ENCODE results near the gene NPHP4.

Gene NPHP4

DNA sequence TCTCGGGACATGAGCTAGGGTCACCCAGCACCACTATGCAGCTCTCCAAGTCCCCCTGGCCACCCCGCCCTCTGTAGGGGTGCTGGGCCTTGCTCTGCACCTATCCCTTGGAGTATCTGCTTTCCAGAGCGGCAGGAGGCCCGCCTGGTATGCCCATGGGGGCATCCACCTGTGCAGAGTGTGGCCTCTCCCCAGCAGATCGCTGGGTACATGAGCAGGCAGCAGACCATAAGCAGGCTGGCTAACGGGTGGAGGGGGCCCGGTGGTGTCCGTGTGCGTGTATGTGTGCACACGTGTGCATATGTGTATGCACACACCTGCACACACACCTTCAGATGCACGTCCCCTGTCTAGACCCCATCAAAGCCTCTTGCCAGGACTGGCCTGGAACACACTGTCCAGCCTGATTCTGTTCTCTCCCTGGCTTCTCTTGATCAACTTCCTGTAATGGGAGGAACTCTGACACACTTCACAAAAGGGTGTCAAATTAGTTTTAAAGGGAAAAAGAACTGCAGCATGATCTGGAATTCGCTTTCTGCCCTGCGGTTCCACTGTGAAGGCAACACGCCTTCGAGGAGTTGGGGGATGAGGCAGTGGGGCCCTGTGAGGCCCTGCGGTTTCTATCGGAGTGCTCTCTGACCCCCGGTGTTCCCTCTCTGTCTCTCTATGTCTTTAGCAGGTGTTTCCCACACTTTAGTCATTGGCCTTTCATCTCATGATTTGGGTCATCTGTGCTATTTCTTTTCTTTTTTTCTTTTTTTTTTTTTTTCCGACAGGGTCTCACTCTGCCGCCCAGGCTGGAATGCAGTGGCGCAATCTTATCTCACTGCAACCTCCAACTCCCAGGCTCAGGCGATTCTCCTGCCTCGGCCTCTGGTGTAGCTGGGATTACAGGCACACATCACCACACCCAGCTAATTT is 17.2 kb upstream of the NPHP4 start:
- Histone ChIP-seq H3K36me3 (ENCODE audit: control insufficient read depth, insufficient read depth, low read length, severe bottlenecking) (no peaks in the 10 kb centered on the region), H3K27me3 (replicated peaks; ENCODE audit: control insufficient read depth, insufficient read depth, low read length) (peaks cover 2% of the 10 kb centered on the region), H3K9ac (ENCODE audit: low read length) (no peak overlapping the region), H3K4me3 (ENCODE audit: low read length) (no peak overlapping the region), H3K9me3 (ENCODE audit: control insufficient read depth, low read length) (no peaks in the 10 kb centered on the region), H3K4me1 (ENCODE audit: control insufficient read depth, insufficient read depth, low read length) (peaks cover 10% of the 10 kb centered on the region)
- DNase-seq (ENCODE audit: low read depth) = no peak

GRCh38 chr1:6008696-6009095 is 16.5 kb upstream of the NPHP4 start:
- Histone ChIP-seq H3K9me3 (ENCODE audit: control insufficient read depth, low read length) (no peaks in the 10 kb centered on the region), H3K9ac (ENCODE audit: low read length) (no peak overlapping the region), H3K36me3 (ENCODE audit: control insufficient read depth, insufficient read depth, low read length, severe bottlenecking) (no peaks in the 10 kb centered on the region), H3K4me1 (ENCODE audit: control insufficient read depth, insufficient read depth, low read length) (peaks cover 9% of the 10 kb centered on the region), H3K4me3 (ENCODE audit: low read length) (no peak overlapping the region), H3K27me3 (replicated peaks; ENCODE audit: control insufficient read depth, insufficient read depth, low read length) (peaks cover 2% of the 10 kb centered on the region)
- DNase-seq (ENCODE audit: low read depth) = no peak

GRCh38 chr1:6008084-6008415 is 15.8 kb upstream of the NPHP4 start:
- Histone ChIP-seq H3K4me3 (ENCODE audit: low read length) (no peak overlapping the region), H3K27me3 (replicated peaks; ENCODE audit: control insufficient read depth, insufficient read depth, low read length) (peaks cover 4% of the 10 kb centered on the region), H3K36me3 (ENCODE audit: control insufficient read depth, insufficient read depth, low read length, severe bottlenecking) (no peaks in the 10 kb centered on the region), H3K9me3 (ENCODE audit: control insufficient read depth, low read length) (no peaks in the 10 kb centered on the region), H3K9ac (ENCODE audit: low read length) (no peak overlapping the region), H3K4me1 (ENCODE audit: control insufficient read depth, insufficient read depth, low read length) (peaks cover 9% of the 10 kb centered on the region)
- no peak for DNase-seq (ENCODE audit: low read depth)

GRCh38 chr1:6007318-6008083 is 15.3 kb upstream of the NPHP4 start:
- Histone ChIP-seq H3K36me3 (ENCODE audit: control insufficient read depth, insufficient read depth, low read length, severe bottlenecking) (no peaks in the 10 kb centered on the region), H3K4me3 (ENCODE audit: low read length) (no peak overlapping the region), H3K27me3 (replicated peaks; ENCODE audit: control insufficient read depth, insufficient read depth, low read length) (peaks cover 4% of the 10 kb centered on the region), H3K9me3 (ENCODE audit: control insufficient read depth, low read length) (no peaks in the 10 kb centered on the region), H3K9ac (ENCODE audit: low read length) (no peak overlapping the region), H3K4me1 (ENCODE audit: control insufficient read depth, insufficient read depth, low read length) (peaks cover 9% of the 10 kb centered on the region)
- no peak for DNase-seq (ENCODE audit: low read depth)

DNA sequence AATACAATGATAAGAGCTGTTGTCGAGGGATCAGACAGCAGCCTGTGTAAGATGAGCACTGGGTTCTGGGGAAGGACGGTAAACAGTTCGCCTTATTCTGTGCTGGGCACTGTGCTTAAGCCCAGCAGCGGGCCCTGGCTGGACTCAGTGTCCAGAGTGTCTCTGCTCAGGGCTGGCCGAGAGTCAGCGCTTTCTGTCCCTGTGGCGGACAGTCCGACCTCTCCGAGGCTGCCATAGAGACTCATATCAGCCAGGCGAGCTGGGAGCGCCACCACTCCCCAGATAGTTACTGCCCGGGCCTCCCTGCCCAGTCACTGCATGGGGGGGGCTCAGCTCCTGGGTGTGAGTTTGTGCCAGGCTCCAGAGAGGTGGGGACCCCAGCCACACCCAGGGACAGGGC is 14.7 kb upstream of the NPHP4 start:
- Histone ChIP-seq H3K4me1 (ENCODE audit: control insufficient read depth, insufficient read depth, low read length) (peaks cover 9% of the 10 kb centered on the region), H3K27me3 (replicated peaks; ENCODE audit: control insufficient read depth, insufficient read depth, low read length) (peaks cover 4% of the 10 kb centered on the region), H3K4me3 (ENCODE audit: low read length) (no peak overlapping the region), H3K36me3 (ENCODE audit: control insufficient read depth, insufficient read depth, low read length, severe bottlenecking) (no peaks in the 10 kb centered on the region), H3K9ac (ENCODE audit: low read length) (no peak overlapping the region), H3K9me3 (ENCODE audit: control insufficient read depth, low read length) (no peaks in the 10 kb centered on the region)
- no peak for DNase-seq (ENCODE audit: low read depth)

DNA sequence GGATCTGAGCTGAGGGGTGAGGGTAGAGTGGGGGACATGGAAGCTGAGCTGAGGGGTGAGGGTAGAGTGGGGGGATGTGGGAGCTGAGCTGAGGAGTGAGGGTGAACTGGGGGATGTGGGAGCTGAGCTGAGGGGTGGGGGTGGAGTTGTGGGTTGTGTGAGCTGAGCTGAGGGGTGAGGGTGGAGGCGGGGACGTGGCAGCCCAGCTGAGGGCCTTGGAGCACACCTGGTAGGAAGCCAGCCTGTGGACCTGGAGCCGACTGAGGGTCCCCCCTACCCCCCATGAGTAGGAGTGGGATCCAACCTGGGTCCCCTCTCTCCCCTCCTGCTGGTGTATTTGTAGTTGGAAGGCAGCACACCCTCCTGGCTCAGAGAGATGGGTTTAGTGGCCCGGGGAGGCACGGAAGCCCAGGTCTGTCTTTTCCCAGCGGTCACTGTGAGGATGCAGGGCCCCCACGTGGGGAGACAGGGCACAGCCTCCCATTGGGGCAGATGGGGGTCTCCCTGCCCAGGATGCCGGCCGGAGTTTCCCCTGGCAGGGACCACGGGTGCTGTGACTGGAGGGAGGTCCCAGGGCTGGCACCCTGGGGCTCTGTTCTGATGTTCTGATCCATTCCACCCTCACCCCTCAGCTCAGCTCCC is 13.2 kb upstream of the NPHP4 start:
- no peak for DNase-seq (ENCODE audit: low read depth)
- no peak overlapping the region for H3K9ac ChIP-seq (ENCODE audit: low read length)
- peaks cover 2% of the 10 kb centered on the region for H3K27me3 ChIP-seq (replicated peaks; ENCODE audit: control insufficient read depth, insufficient read depth, low read length)
- peaks cover 9% of the 10 kb centered on the region for H3K4me1 ChIP-seq (ENCODE audit: control insufficient read depth, insufficient read depth, low read length)
- no peaks in the 10 kb centered on the region for H3K9me3 ChIP-seq (ENCODE audit: control insufficient read depth, low read length)
- H3K4me3 ChIP-seq (ENCODE audit: low read length) = no peak overlapping the region
- H3K36me3 ChIP-seq (ENCODE audit: control insufficient read depth, insufficient read depth, low read length, severe bottlenecking) = no peaks in the 10 kb centered on the region

GRCh38 chr1:6004412-6005123 is 12.3 kb upstream of the NPHP4 start:
- Histone ChIP-seq H3K27me3 (replicated peaks; ENCODE audit: control insufficient read depth, insufficient read depth, low read length) (peaks cover 2% of the 10 kb centered on the region), H3K9ac (ENCODE audit: low read length) (no peak overlapping the region), H3K4me3 (ENCODE audit: low read length) (no peak overlapping the region), H3K9me3 (ENCODE audit: control insufficient read depth, low read length) (no peaks in the 10 kb centered on the region), H3K36me3 (ENCODE audit: control insufficient read depth, insufficient read depth, low read length, severe bottlenecking) (no peaks in the 10 kb centered on the region), H3K4me1 (ENCODE audit: control insufficient read depth, insufficient read depth, low read length) (peaks cover 8% of the 10 kb centered on the region)
- DNase-seq (ENCODE audit: low read depth) = no peak

DNA sequence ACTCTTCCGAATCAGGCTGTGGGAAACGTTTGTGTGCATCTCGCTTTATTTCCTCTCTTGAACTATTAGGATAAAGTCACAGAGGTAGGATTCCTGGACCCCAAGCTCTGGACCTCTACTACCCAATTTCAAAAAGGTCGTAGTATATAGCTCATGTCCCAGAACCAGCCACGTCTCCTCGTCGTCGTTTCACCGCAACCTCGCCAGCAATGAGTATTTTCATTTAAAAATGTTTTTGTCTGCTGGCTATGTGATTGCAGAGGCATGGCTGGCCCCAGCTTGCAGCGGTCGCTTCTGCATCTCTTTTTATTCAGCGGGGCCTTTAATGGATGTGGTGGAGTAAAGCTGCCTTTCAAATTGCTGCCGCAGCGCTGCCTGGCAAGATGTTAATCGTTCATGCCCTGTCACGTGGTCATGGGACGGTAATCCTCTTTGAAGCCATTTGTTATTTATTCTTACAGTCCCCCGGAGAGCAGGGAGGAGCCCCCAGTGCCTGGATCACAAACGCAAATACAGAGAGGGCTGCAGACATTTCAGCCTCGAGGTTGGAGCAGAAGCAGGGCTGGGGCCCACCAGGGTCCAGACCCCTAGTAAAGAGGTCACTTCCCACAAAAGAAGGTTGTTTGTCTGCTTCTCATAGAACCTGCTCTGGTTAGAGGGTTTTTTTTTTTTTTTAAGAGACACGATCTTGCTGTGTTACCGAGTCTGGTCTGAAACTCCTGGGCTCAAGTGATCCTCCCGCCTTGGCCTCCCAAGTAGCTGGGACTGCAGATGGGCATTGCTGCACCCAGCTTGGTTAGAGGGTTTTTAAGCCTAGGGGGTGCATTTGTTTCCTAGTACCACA is 11.6 kb upstream of the NPHP4 start:
- no peak for DNase-seq (ENCODE audit: low read depth)
- Histone ChIP-seq H3K36me3 (ENCODE audit: control insufficient read depth, insufficient read depth, low read length, severe bottlenecking) (no peaks in the 10 kb centered on the region), H3K9ac (ENCODE audit: low read length) (no peak overlapping the region), H3K4me3 (ENCODE audit: low read length) (no peak overlapping the region), H3K9me3 (ENCODE audit: control insufficient read depth, low read length) (no peaks in the 10 kb centered on the region), H3K4me1 (ENCODE audit: control insufficient read depth, insufficient read depth, low read length) (peaks cover under 1% of the 10 kb centered on the region), H3K27me3 (replicated peaks; ENCODE audit: control insufficient read depth, insufficient read depth, low read length) (peaks cover 2% of the 10 kb centered on the region)

GRCh38 chr1:6002714-6003501 is 10.7 kb upstream of the NPHP4 start:
- H3K9ac ChIP-seq (ENCODE audit: low read length) = no peak overlapping the region
- H3K27me3 ChIP-seq (replicated peaks; ENCODE audit: control insufficient read depth, insufficient read depth, low read length) = peaks cover 2% of the 10 kb centered on the region
- no peaks in the 10 kb centered on the region for H3K4me1 ChIP-seq (ENCODE audit: control insufficient read depth, insufficient read depth, low read length)
- no peak overlapping the region for H3K4me3 ChIP-seq (ENCODE audit: low read length)
- H3K36me3 ChIP-seq (ENCODE audit: control insufficient read depth, insufficient read depth, low read length, severe bottlenecking) = no peaks in the 10 kb centered on the region
- no peaks in the 10 kb centered on the region for H3K9me3 ChIP-seq (ENCODE audit: control insufficient read depth, low read length)
- no peak for DNase-seq (ENCODE audit: low read depth)
